Esophagus squamous epithelium (tissue), 4 donors: ENCODE measurements around the gene APBA2.

Experiments used
- POLR2A ChIP-seq, 4 donors: fragments of 450-650 bp; IDR thresholded peaks; one replicate each; pipeline ENCODE4 v1.6.1; 2017; ENCODE audit warnings: antibody characterized with exemption in 4 of 4, mild to moderate bottlenecking in 4 of 4, moderate library complexity in 3 of 4
- TF ChIP-seq, protein P1 (sequence below), 6 experiments: fragments of 450-650 bp in 4 of 6; fragments of 200-600 bp in 2 of 6; sonication (generic) in 2 of 6; IDR thresholded peaks; one replicate each; pipeline ENCODE4 v1.5.1; 2016 to 2019; ENCODE audit warnings: antibody characterized with exemption in 6 of 6, mild to moderate bottlenecking in 4 of 6, moderate library complexity in 4 of 6

DNA sequence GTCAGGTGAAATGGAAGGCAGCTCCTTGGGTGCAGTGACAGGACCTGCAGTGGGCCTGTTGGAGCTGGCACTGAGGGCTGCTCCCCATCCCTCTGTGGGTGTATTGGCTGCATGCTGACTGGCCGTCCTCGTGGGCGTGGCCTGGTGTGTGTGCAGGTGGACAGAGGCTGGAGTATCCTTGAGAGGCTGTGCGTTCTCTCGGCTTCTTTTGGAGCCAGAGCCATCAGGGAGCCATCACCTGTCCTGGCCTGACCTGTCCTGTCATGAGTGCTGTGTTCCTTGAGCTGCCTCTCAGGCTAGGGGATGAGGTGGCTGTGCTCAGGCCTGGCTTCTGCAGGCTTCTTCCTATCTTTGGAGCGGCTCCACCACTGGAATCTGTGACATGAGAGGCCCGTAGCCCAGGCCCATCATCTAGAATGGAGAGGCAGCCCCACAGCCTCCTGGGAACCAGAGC is 61.5 kb downstream of the APBA2 start:
- TF ChIP-seq, protein P1, sequence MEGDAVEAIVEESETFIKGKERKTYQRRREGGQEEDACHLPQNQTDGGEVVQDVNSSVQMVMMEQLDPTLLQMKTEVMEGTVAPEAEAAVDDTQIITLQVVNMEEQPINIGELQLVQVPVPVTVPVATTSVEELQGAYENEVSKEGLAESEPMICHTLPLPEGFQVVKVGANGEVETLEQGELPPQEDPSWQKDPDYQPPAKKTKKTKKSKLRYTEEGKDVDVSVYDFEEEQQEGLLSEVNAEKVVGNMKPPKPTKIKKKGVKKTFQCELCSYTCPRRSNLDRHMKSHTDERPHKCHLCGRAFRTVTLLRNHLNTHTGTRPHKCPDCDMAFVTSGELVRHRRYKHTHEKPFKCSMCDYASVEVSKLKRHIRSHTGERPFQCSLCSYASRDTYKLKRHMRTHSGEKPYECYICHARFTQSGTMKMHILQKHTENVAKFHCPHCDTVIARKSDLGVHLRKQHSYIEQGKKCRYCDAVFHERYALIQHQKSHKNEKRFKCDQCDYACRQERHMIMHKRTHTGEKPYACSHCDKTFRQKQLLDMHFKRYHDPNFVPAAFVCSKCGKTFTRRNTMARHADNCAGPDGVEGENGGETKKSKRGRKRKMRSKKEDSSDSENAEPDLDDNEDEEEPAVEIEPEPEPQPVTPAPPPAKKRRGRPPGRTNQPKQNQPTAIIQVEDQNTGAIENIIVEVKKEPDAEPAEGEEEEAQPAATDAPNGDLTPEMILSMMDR (IDR thresholded peaks at IDR 0.05), result no peak
- TF ChIP-seq POLR2A (IDR thresholded peaks at IDR 0.05), result no peak
